Tibial nerve (tissue), 4 donors: ENCODE measurements around the gene SAMMSON. TPM values are rescaled to one million over a fixed set of nuclear protein-coding genes. Genes with fewer than 3 reads are reported as not detected.

Experiments
- DNase-seq, 2 donors: peaks; one replicate each; pipeline ENCODE4 v3.0.0-alpha.2; 2019; ENCODE audit warnings: low spot score in 2 of 2
- H3K27ac ChIP-seq, 4 donors: fragments of 200-600 bp; sonication (generic) in 3 of 4; one replicate each; pipeline ENCODE4 v1.5.1; 2017 to 2019; ENCODE audit warnings: mild to moderate bottlenecking in 1 of 4
- H3K27me3 ChIP-seq, 2 donors: fragments of 200-600 bp; sonication (generic) in 1 of 2; one replicate each; pipeline versions ENCODE4 v1.5.1 to v1.6.0; 2017 to 2019
- H3K36me3 ChIP-seq, 3 donors: fragments of 200-600 bp; sonication (generic); one replicate each; pipeline ENCODE4 v1.5.1; 2018 to 2019
- H3K4me1 ChIP-seq, 4 donors: fragments of 200-600 bp; sonication (generic) in 3 of 4; one replicate each; pipeline ENCODE4 v1.5.1; 2017 to 2019
- H3K4me3 ChIP-seq, 4 donors: fragments of 200-600 bp; sonication (generic) in 3 of 4; one replicate each; pipeline ENCODE4 v1.5.1; 2017 to 2019; ENCODE audit warnings: mild to moderate bottlenecking in 1 of 4, moderate library complexity in 1 of 4
- H3K9me3 ChIP-seq, 4 donors: fragments of 200-600 bp; sonication (generic) in 3 of 4; one replicate each; pipeline ENCODE4 v1.5.1; 2017 to 2019
- EP300 ChIP-seq, 2 donors: sonication (generic); formaldehyde crosslinking; IDR thresholded peaks; one replicate each; pipeline ENCODE4 v1.6.1; 2017; ENCODE audit warnings: antibody characterized with exemption in 2 of 2, mild to moderate bottlenecking in 1 of 2
- POLR2A ChIP-seq, 2 donors: fragments of 450-650 bp; IDR thresholded peaks; one replicate each; pipeline ENCODE4 v1.6.1; 2017; ENCODE audit warnings: antibody characterized with exemption in 2 of 2, mild to moderate bottlenecking in 2 of 2, moderate library complexity in 2 of 2
- WGBS, 2 donors: methylation state at CpG; one replicate each; pipeline ENCODE4 v1.1.5; 2018; 5-methylcytosine and 5-hydroxymethylcytosine counted together
- total RNA-seq, 4 donors: library from RNA; depleted of rRNA; stranded (reverse); fragments of >200 nt; gene quantifications; one replicate each; pipeline ENCODE4 v1.1.0, GENCODE V29; 2016
- TF ChIP-seq, protein P1 (sequence below), 5 experiments: fragments of 200-600 bp in 3 of 5; fragments of 450-650 bp in 2 of 5; sonication (generic) in 3 of 5; IDR thresholded peaks; one replicate each; pipeline ENCODE4 v1.5.1; 2016 to 2019; ENCODE audit warnings: antibody characterized with exemption in 5 of 5, mild to moderate bottlenecking in 3 of 5, moderate library complexity in 2 of 5

Gene SAMMSON
- total RNA-seq, 4 donors from 2014 or later, result 2.1 to 3.1 (median 2.3) TPM

DNA sequence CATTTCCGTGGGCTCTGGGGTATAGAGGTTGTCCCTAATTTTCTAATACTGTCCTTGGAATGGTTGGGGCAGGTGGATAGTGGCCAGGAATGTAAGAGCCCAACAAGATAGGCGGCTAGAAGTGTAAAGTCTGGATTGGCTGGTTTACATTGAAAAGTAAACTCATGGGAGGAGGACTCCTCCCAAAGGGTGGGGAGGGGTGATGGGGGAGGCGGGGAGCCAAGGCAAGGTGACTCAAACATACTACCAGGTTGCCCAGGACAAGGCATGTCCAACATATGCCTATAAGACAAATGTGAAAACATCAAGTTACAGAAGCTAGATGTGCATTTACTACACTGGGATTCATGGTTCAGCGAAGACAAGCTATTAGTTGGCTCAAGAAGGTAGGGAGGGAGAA is 14.3 kb upstream of the SAMMSON start:
- Histone ChIP-seq H3K4me3 (no peak overlapping the region), H3K9me3 (no peaks in the 10 kb centered on the region), H3K27ac (no peak overlapping the region), H3K36me3 (no peaks in the 10 kb centered on the region), H3K27me3 (no peaks in the 10 kb centered on the region), H3K4me1 (no peaks in the 10 kb centered on the region)
- WGBS, 2 donors, result 82 to 89% methylated on average over 4 of the region's 4 CpGs
- no peak for TF ChIP-seq POLR2A (IDR thresholded peaks at IDR 0.05)
- TF ChIP-seq, protein P1, sequence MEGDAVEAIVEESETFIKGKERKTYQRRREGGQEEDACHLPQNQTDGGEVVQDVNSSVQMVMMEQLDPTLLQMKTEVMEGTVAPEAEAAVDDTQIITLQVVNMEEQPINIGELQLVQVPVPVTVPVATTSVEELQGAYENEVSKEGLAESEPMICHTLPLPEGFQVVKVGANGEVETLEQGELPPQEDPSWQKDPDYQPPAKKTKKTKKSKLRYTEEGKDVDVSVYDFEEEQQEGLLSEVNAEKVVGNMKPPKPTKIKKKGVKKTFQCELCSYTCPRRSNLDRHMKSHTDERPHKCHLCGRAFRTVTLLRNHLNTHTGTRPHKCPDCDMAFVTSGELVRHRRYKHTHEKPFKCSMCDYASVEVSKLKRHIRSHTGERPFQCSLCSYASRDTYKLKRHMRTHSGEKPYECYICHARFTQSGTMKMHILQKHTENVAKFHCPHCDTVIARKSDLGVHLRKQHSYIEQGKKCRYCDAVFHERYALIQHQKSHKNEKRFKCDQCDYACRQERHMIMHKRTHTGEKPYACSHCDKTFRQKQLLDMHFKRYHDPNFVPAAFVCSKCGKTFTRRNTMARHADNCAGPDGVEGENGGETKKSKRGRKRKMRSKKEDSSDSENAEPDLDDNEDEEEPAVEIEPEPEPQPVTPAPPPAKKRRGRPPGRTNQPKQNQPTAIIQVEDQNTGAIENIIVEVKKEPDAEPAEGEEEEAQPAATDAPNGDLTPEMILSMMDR (IDR thresholded peaks at IDR 0.05), result no peak
- no peak for TF ChIP-seq EP300 (IDR thresholded peaks at IDR 0.05)
- DNase-seq, result no peak

DNA sequence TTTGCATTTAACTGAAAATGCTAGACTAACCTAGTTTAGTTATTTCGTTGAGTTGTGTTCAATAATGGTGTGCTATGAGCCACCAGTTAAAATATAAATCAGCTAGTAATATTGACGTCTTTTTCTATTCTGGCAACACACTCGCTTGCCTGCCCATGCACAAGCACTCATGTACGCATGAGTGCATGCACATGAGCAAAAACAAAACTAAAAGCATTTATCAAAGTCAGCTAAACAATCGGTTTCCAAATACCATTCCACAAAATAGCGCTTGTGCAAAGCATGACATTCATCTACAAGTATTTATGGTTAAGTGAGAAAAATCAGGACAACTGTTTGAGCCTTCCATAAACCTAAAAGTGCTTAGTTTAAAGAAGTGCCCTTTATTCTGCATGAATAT is 13.1 kb upstream of the SAMMSON start:
- Histone ChIP-seq H3K27ac (no peak overlapping the region), H3K9me3 (no peaks in the 10 kb centered on the region), H3K4me3 (no peak overlapping the region), H3K4me1 (no peaks in the 10 kb centered on the region), H3K27me3 (no peaks in the 10 kb centered on the region), H3K36me3 (no peaks in the 10 kb centered on the region)
- DNase-seq, result no peak
- TF ChIP-seq, protein P1 (IDR thresholded peaks at IDR 0.05), result no peak
- TF ChIP-seq EP300 (IDR thresholded peaks at IDR 0.05) (no peak), POLR2A (IDR thresholded peaks at IDR 0.05) (no peak)
- WGBS, 2 donors, result 67 to 85% methylated on average over 6 of the region's 6 CpGs

DNA sequence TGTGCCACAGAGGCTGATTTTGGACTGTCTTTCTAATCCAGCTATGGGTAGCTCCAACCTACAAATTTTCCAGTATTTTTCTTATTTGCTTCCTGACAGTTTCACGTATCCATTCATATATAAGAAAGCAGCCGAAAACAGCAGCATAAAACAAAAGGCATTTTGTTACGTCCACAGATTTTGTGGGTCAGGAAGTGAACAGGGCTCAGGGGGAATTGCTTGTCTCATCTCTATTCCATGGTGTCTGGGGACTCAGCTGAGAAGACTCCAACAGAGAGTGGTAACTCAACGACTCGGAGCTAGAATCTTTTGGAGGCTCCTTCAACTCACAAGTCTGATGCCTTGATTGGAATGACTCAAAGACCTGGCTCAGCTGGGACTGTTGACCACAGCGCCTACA is 11.7 kb upstream of the SAMMSON start:
- Histone ChIP-seq H3K36me3 (no peaks in the 10 kb centered on the region), H3K4me3 (no peak overlapping the region), H3K9me3 (no peaks in the 10 kb centered on the region), H3K4me1 (no peaks in the 10 kb centered on the region), H3K27ac (no peak overlapping the region), H3K27me3 (no peaks in the 10 kb centered on the region)
- TF ChIP-seq, protein P1 (IDR thresholded peaks at IDR 0.05), result no peak
- TF ChIP-seq POLR2A (IDR thresholded peaks at IDR 0.05) (no peak), EP300 (IDR thresholded peaks at IDR 0.05) (no peak)
- no peak for DNase-seq
- WGBS, 2 donors, result 54 to 60% methylated on average over 6 of the region's 6 CpGs

DNA sequence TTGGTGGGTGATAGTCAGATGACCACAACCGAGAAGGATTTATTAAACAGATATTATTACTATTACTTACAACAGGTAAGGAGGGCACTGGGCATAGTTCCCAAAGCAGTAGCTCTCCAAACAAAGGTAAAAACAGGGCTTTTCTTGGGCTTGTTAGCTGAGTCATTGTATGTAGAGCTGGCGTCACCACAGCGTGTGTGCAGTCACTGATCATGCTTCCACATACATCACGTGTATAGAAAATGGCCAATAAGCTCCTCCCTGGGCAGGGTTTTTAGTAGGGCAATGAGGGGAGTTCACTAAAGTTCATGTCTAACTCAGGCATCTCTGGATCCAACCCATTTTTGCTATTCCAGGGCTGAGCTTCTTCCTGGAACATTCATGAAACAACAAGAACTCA is 5.8 kb upstream of the SAMMSON start:
- H3K9me3 ChIP-seq, result no peaks in the 10 kb centered on the region
- peaks cover 0 to 16% (median 11%) of the 10 kb centered on the region in 4 donors for H3K4me1 ChIP-seq
- no peaks in the 10 kb centered on the region for H3K36me3 ChIP-seq
- H3K27ac ChIP-seq, result no peak overlapping the region
- H3K4me3 ChIP-seq, result no peak overlapping the region
- TF ChIP-seq, protein P1 (IDR thresholded peaks at IDR 0.05), result no peak
- no peak for TF ChIP-seq POLR2A (IDR thresholded peaks at IDR 0.05)
- TF ChIP-seq EP300 (IDR thresholded peaks at IDR 0.05), result no peak
- DNase-seq, result no peak
- no peaks in the 10 kb centered on the region for H3K27me3 ChIP-seq
- 97% methylated on average over 4 of the region's 4 CpGs for WGBS, 2 donors

DNA sequence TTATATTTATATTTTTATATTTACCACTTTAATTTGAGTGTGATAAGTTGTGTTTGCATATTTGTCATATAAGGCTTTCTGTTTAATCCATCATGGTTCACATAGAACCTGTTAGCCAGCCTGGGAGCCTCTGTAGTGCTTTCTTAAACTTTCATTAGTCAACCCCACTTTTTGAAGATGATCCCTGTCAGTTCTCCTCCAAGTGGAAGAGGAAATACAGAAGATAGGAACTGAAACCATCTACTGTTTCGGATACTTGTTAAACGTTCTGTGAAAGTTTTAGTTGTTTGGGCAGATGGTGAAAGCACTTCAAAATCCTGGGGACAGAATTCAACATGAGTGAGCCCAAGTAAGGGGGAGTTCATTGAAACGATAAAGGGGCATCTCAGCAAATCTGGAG is 4.6 kb upstream of the SAMMSON start:
- TF ChIP-seq POLR2A (IDR thresholded peaks at IDR 0.05) (no peak), EP300 (IDR thresholded peaks at IDR 0.05) (no peak)
- TF ChIP-seq, protein P1 (IDR thresholded peaks at IDR 0.05), result no peak
- Histone ChIP-seq H3K27ac (no peak overlapping the region), H3K4me1 (peaks cover 0 to 22% (median 14%) of the 10 kb centered on the region in 4 donors), H3K4me3 (no peak overlapping the region), H3K36me3 (no peaks in the 10 kb centered on the region), H3K9me3 (no peaks in the 10 kb centered on the region), H3K27me3 (no peaks in the 10 kb centered on the region)
- no peak for DNase-seq
- 79 to 82% methylated on average over 3 of the region's 3 CpGs for WGBS, 2 donors
